BE2C (cell line): ENCODE results near the gene SPACA7.
"Not testable (repeated sequence)": the region's sequence is repeated elsewhere in the genome, so short reads cannot be mapped to it uniquely, and the experiment has no call there.

Experiments
- DNase-seq: peaks from one replicate; pipeline ENCODE4 v3.0.0-alpha.2; 2020
- H3K27me3 ChIP-seq: fragments of 250-450 bp; sonication (Bioruptor Pico); 2 replicates; pipeline ENCODE4 v1.5.1; 2020; ENCODE audit warnings: mild to moderate bottlenecking
- H3K36me3 ChIP-seq: fragments of 250-450 bp; sonication (Bioruptor Pico); 2 replicates; pipeline ENCODE4 v1.5.1; 2020; ENCODE audit warnings: mild to moderate bottlenecking
- H3K4me1 ChIP-seq: fragments of 250-450 bp; sonication (Bioruptor Pico); 2 replicates; pipeline ENCODE4 v1.5.1; 2020
- H3K4me3 ChIP-seq: 2 replicates; pipeline ENCODE4 v1.5.1; 2011; ENCODE audit warnings: low read depth, low read length
- H3K9me3 ChIP-seq: fragments of 250-450 bp; sonication (Bioruptor Pico); 2 replicates; pipeline ENCODE4 v1.5.1; 2020
- CTCF ChIP-seq: IDR thresholded peaks from 2 replicates; pipeline ENCODE4 v1.5.1; 2012; ENCODE audit warnings: mild to moderate bottlenecking, low read depth, low read length

Gene SPACA7

GRCh38 chr13:112392719-112393118 lies 16.6 kb downstream of the SPACA7 start:
- Histone ChIP-seq H3K4me1 (no peaks in the 10 kb centered on the region), H3K9me3 (no peaks in the 10 kb centered on the region), H3K4me3 (no peak overlapping the region), H3K27me3 (peaks cover 29% of the 10 kb centered on the region), H3K36me3 (no peaks in the 10 kb centered on the region)
- DNase-seq = no peak
- peak; percentile 38 for TF ChIP-seq CTCF

- not testable (repeated sequence) for H3K9me3 ChIP-seq, H3K4me1 ChIP-seq, DNase-seq, H3K36me3 ChIP-seq, H3K4me3 ChIP-seq
- H3K27me3 ChIP-seq = peaks cover 38% of the 10 kb centered on the region
Measured at GRCh38 chr13:112395022-112395421, 18.9 kb downstream of the SPACA7 start.

GRCh38 chr13:112395941-112396340 lies 19.8 kb downstream of the SPACA7 start:
- H3K27me3 ChIP-seq = peaks cover 32% of the 10 kb centered on the region
- not testable (repeated sequence) for H3K4me1 ChIP-seq, DNase-seq, H3K4me3 ChIP-seq, H3K36me3 ChIP-seq, H3K9me3 ChIP-seq

- H3K4me3 ChIP-seq = no peak overlapping the region
- DNase-seq = no peak
- TF ChIP-seq CTCF = no peak
- no peaks in the 10 kb centered on the region for H3K9me3 ChIP-seq
- no peaks in the 10 kb centered on the region for H3K4me1 ChIP-seq
- H3K27me3 ChIP-seq = peaks cover 26% of the 10 kb centered on the region
- H3K36me3 ChIP-seq = no peaks in the 10 kb centered on the region
Measured at GRCh38 chr13:112397108-112397507, 21.0 kb downstream of the SPACA7 start.

GRCh38 chr13:112398347-112398746 lies 22.2 kb downstream of the SPACA7 start:
- DNase-seq, H3K4me3 ChIP-seq, H3K9me3 ChIP-seq, H3K36me3 ChIP-seq, H3K4me1 ChIP-seq: not testable (repeated sequence)
- H3K27me3 ChIP-seq = peaks cover 22% of the 10 kb centered on the region; the same call in 1 of the 2 replicates

GRCh38 chr13:112409828-112410227 lies 33.7 kb downstream of the SPACA7 start:
- not testable (repeated sequence) for H3K9me3 ChIP-seq, H3K4me1 ChIP-seq, DNase-seq, H3K27me3 ChIP-seq, H3K4me3 ChIP-seq, H3K36me3 ChIP-seq

GRCh38 chr13:112416647-112417046 lies 40.5 kb downstream of the SPACA7 start:
- H3K9me3 ChIP-seq = no peaks in the 10 kb centered on the region
- no peak overlapping the region for H3K4me3 ChIP-seq
- no peak for TF ChIP-seq CTCF
- H3K27me3 ChIP-seq = no peaks in the 10 kb centered on the region
- H3K36me3 ChIP-seq = no peaks in the 10 kb centered on the region
- no peak for DNase-seq
- H3K4me1 ChIP-seq = no peaks in the 10 kb centered on the region

GRCh38 chr13:112417079-112417478 lies 40.9 kb downstream of the SPACA7 start:
- no peak for TF ChIP-seq CTCF
- Histone ChIP-seq H3K9me3 (no peaks in the 10 kb centered on the region), H3K27me3 (no peaks in the 10 kb centered on the region)

More at GRCh38 chr13:112417079-112417478, 40.9 kb downstream of the SPACA7 start:
- Histone ChIP-seq H3K4me1 (no peaks in the 10 kb centered on the region), H3K36me3 (no peaks in the 10 kb centered on the region), H3K4me3 (no peak overlapping the region)
- no peak for DNase-seq
